ENCODE data around the gene SH3BP4.
A peak's percentile ranks its signal among the peaks of the same experiment; 100 is the strongest.

SH3BP4 gene, protein sequence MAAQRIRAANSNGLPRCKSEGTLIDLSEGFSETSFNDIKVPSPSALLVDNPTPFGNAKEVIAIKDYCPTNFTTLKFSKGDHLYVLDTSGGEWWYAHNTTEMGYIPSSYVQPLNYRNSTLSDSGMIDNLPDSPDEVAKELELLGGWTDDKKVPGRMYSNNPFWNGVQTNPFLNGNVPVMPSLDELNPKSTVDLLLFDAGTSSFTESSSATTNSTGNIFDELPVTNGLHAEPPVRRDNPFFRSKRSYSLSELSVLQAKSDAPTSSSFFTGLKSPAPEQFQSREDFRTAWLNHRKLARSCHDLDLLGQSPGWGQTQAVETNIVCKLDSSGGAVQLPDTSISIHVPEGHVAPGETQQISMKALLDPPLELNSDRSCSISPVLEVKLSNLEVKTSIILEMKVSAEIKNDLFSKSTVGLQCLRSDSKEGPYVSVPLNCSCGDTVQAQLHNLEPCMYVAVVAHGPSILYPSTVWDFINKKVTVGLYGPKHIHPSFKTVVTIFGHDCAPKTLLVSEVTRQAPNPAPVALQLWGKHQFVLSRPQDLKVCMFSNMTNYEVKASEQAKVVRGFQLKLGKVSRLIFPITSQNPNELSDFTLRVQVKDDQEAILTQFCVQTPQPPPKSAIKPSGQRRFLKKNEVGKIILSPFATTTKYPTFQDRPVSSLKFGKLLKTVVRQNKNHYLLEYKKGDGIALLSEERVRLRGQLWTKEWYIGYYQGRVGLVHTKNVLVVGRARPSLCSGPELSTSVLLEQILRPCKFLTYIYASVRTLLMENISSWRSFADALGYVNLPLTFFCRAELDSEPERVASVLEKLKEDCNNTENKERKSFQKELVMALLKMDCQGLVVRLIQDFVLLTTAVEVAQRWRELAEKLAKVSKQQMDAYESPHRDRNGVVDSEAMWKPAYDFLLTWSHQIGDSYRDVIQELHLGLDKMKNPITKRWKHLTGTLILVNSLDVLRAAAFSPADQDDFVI

DNA sequence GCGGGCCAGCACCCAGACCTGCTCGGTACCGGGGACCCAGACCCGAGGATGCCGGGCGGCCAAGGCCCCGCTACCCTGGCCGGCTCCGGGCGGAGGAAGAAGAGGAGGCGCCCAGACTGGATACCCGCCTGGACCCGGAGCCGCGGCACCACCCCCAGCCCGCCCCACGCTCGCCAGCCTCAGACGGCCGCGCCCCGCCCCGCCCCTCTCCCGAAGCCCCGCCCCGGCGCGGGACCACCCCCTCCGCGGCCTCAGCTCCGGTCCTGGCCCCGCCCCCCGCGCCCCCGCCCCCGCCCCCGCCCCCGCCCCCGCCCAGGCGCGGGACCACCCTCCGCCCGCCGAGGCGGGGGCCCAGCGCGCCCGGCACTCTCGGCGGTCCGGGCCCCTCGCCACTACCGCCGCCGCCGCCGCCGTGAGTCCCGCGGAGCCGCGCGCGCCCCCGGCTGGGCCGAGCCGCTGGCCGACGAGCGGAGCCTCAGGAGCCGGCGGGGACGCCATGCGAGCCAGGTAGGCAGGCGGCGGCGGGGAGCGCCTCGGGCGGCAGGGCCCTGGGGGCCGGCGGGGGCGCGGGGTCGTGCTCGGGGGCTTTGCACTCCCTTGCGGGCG is at the start of gene SH3BP4:
Gene SH3BP4, plus strand, starts transcription at position 354 of the 606 bp plus-strand sequence. CDS start 82,986 bp downstream, outside the sequence.
- DNase-seq, result peak; percentile 29

- no peak for DNase-seq
Measured at GRCh38 chr2:234904785-234905184, 47.0 kb upstream of the SH3BP4 start.

- no peak for DNase-seq
Measured at GRCh38 chr2:234905547-234906265, 46.1 kb upstream of the SH3BP4 start.

- no peak for DNase-seq
Measured at GRCh38 chr2:234910186-234910679, 41.6 kb upstream of the SH3BP4 start.

GRCh38 chr2:234911271-234911670 is 40.5 kb upstream of the SH3BP4 start:
- no peak for DNase-seq

- no peak for DNase-seq
Measured at GRCh38 chr2:234912437-234912836, 39.4 kb upstream of the SH3BP4 start.

GRCh38 chr2:234913208-234913626 is 38.6 kb upstream of the SH3BP4 start:
- DNase-seq, result no peak

- DNase-seq, result no peak
Measured at GRCh38 chr2:234914371-234915154, 37.3 kb upstream of the SH3BP4 start.

DNA sequence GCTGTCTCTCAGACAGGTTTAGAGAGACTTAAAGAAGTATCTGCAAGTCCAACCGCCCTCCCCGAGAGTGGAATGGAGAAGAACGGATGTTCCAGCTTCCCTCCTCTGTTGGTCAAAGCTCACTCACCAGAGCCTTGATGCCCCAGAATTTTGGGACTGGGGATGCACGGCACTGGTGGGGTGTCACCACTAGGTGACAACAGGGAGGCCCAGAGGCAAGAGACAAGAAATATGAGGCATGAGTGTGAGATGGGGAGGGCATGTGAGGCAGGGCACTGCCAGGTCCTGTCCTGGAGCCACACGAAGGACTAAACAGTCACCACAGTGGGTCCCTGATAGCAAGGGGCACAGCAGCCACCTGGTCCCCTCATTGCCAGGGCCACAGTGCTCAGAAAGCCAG is 35.1 kb upstream of the SH3BP4 start:
- no peak for DNase-seq

DNA sequence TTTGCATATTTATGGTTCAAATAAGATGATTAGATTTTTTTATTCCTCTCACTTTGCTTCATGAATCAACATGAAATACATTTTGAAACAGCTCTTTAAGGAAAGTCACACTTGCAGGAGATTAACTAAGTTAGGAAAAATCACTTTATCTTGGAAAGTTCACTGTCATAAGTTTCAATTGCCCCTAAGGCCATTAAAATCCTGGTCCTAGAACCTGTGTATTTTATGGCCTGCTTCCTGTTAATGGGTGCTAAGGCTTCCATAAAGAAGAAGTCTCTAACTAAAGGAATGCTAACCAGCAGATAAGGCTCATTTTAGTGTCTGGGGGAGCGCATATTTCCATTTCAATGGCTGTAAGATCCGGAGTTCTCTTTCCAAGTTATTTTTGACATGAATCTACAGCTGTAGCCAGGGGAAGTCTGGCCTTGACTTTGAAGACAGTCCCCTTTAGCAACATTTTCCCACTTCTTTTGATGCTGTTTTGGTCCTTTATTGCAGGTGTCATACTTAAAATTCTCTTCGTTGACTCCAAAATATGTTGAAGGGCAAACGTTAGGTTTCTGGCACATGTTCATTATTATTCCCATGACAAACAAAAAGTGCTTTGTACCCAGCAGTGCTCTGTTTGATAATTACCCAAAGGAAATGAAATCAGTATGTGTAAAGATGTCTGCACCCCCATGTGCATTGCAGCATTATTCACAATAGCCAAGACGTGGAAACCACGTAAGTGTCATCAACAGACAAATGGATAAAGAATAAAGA is 34.4 kb upstream of the SH3BP4 start:
- DNase-seq, result no peak

DNA sequence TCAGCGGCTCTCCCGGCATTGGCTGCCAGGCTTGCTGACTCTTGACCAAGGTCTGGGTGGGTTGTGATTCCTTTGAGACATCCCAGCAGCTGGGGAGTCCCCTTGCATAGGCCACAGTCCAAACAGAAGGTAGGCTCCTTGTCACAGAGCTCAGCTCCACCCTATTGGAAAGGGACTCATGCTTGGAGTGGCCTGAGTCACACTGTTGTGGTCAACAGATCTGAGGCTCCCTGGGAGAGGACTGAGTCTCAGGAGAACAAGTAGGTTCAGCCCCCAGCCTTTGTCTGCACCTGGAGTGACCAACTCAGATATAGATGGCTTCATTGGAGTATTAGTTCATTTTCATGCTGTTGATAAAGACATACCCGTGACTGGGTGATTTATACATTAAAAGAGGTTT is 32.1 kb upstream of the SH3BP4 start:
- no peak for DNase-seq

DNA sequence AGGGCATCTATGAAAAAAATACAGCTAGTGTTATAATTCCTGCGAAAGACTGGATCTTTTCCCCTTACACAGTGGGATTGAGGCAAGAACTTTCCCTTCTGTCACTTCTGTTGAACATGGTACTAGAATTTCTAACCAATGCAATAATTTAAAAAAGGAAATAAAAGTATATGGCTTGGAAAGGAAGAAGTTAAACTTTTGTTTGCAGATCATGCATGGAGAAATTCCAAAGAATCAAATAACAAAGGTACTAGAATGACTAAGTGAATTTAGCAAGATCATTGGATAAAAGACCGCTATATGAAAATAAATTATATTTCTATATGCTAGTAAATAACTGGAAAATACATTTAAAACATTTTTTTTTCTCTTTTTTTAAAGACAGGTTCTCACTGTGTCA is 31.0 kb upstream of the SH3BP4 start:
- DNase-seq, result no peak

DNA sequence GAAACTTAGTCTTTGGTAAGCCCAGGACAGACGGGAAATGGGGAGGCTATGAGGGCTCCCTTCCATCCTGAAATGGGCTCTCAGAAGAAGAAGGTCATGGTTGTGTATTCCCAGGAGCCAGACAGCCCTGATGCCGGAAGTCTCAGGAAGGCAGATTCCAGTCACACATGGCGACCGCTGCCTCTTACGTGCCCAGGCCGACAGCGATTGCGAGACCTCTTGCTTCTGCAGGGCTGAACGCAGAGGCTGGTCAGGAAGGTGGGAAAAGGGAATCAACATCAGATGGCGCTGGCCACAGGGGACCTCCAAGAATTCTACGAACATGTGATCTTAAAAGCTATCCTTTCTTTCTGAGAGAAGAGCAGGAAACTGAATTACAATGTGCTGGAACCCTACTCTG is 22.8 kb upstream of the SH3BP4 start:
- DNase-seq, result no peak

DNA sequence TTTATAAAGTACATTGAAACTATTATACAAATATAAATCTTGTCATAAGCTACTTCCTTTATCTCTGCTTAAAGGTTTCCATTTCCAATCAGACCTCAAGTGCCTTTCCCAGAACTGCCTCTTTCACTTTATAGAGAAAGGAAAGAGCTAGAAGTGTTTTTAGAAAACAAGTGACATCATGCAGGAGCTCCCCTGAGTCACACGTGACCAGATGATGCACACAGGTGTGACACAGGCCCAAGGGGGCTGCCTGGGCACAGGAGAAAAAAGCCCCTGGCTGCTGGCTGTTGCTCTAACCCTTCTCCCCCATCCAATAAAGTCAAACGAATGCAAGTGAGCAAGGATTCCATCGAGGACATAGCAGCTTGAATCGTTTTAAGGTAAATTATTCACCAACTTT is 21.4 kb upstream of the SH3BP4 start:
- no peak for DNase-seq

DNA sequence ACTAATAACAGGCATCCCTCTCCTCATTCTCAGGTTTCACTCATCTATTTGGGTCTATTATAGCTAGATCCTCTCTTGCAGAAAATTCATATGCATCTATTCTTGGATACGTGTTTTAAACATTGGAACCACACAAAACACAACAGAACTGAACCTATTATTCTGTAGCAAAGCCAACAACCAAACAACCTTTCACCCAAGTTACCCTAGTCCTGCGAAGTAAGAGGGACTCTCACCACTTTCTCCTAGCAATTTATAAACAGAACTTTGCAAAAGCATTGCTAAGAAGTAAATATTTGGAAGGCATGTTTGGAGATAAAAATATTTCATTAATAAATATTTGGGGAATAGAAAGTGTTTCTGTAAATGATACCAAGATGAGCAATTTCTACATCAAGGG is 20.4 kb upstream of the SH3BP4 start:
- DNase-seq, result no peak

DNA sequence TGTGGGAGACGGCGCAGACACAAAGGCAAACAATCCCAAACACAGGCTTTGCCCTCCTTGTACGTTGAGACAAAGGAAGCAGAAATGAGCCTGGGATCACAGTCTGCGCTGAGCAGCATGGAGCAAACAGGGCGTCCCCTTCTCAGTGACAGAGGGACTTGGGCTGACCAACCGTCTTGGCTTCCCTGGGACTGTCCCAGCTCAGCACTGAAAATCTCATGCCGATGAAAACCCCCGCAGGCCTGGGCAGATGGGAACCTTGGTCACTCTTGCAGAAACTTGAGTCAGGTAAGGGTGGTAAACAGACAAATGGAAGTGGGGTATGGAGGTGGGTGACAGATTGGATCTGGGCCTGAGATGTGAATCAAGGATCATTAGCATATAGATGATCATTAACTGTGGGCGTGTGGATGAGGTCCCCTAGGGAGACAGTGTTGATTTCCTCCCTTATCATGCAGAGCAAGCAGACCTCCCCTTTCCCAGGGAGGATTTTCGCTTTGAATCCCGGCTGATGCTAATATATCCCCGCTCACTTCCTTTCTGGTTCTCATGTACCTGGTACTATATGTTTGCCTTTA is 19.1 kb upstream of the SH3BP4 start:
- no peak for DNase-seq

- no peak for DNase-seq
Measured at GRCh38 chr2:234935311-234935710, 16.5 kb upstream of the SH3BP4 start.

- no peak for DNase-seq
Measured at GRCh38 chr2:234939576-234939975, 12.2 kb upstream of the SH3BP4 start.

DNA sequence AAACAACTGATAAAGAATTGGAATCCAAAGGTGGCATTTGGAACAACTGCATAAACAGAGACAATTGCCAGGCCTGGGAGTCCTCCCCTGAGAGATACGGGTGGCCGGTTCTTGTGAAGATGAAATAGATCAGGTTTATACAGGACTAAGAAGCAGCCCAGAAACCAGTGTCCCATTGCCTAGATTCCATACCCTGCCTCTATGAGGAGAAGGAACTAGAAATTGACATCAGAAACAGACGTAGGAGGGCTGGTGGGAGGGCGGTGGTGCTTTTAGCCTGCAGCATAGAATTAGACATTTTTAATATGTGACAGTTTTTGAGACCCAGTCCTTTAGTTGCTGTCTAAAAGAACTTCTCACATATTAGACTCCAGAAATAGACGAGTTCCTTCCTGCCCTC is 11.8 kb upstream of the SH3BP4 start:
- no peak for DNase-seq

DNA sequence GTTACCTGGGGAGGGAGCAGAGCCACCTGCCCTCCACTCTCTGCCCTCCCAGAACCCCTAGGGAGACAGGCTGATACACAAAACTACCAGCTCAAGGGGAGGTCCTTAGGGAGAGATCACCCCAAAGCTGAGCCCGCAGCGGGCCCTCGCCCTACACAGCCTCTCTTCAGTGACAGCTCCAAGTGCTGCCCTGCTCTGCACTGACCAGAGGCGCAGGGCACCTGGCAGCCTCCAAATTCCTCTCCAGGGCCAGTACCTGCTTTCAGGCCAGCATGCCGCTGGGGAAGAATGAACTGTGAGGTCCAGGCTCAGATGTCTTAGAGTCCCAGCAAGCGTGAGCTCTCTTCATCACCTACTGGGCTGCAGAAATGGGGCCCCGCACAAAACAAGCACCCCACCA is 11.3 kb upstream of the SH3BP4 start:
- DNase-seq, result no peak

Measured in activated naive CD4-positive, alpha-beta T cell treated with anti-CD3 and anti-CD28 coated beads, Interleukin-2, amount 50 U/mL, for 16 hours (primary cell).